Body of pancreas (tissue), 4 donors: ENCODE measurements around the gene CFAP97D2.

ENCODE experiments used
- POLR2A ChIP-seq, 3 donors: fragments of 450-650 bp; IDR thresholded peaks; one replicate each; pipeline ENCODE4 v1.6.1; 2016; ENCODE audit warnings: antibody characterized with exemption in 3 of 3, mild to moderate bottlenecking in 2 of 3
- TF ChIP-seq, protein P1 (sequence below), 7 experiments: fragments of 450-650 bp in 4 of 7; fragments of 200-600 bp in 3 of 7; sonication (generic) in 3 of 7; IDR thresholded peaks; one replicate each; pipeline ENCODE4 v1.5.1; 2016 to 2019; ENCODE audit warnings: antibody characterized with exemption in 7 of 7

GRCh38 chr13:114179087-114179658 lies at the start of gene CFAP97D2:
- TF ChIP-seq, protein P1, sequence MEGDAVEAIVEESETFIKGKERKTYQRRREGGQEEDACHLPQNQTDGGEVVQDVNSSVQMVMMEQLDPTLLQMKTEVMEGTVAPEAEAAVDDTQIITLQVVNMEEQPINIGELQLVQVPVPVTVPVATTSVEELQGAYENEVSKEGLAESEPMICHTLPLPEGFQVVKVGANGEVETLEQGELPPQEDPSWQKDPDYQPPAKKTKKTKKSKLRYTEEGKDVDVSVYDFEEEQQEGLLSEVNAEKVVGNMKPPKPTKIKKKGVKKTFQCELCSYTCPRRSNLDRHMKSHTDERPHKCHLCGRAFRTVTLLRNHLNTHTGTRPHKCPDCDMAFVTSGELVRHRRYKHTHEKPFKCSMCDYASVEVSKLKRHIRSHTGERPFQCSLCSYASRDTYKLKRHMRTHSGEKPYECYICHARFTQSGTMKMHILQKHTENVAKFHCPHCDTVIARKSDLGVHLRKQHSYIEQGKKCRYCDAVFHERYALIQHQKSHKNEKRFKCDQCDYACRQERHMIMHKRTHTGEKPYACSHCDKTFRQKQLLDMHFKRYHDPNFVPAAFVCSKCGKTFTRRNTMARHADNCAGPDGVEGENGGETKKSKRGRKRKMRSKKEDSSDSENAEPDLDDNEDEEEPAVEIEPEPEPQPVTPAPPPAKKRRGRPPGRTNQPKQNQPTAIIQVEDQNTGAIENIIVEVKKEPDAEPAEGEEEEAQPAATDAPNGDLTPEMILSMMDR (IDR thresholded peaks at IDR 0.05) = no peak
- no peak for TF ChIP-seq POLR2A (IDR thresholded peaks at IDR 0.05)
